ENCODE results near the gene FRMD8.

DNA sequence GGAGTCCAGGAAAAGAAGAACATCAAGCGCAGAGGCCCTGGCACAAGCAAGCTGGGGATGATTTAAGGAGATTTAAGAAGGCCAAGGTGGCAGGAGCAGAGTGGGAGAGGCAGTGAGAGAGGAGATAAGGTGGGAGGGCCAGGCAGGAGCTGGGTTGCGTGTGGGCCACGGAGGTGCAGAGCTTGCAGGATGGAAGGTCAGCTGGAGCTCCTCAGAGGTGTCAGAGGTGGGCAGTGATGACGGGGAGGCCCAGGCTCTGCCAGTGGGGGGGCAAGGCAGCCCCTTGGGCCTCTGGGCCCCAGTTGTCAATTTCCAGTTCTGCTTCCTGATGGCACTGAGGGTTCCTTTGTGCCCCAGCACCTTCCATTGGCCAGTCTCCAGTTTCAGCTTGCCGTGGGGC lies 6.5 kb downstream of the FRMD8 start:
- TF ChIP-seq, protein P1, sequence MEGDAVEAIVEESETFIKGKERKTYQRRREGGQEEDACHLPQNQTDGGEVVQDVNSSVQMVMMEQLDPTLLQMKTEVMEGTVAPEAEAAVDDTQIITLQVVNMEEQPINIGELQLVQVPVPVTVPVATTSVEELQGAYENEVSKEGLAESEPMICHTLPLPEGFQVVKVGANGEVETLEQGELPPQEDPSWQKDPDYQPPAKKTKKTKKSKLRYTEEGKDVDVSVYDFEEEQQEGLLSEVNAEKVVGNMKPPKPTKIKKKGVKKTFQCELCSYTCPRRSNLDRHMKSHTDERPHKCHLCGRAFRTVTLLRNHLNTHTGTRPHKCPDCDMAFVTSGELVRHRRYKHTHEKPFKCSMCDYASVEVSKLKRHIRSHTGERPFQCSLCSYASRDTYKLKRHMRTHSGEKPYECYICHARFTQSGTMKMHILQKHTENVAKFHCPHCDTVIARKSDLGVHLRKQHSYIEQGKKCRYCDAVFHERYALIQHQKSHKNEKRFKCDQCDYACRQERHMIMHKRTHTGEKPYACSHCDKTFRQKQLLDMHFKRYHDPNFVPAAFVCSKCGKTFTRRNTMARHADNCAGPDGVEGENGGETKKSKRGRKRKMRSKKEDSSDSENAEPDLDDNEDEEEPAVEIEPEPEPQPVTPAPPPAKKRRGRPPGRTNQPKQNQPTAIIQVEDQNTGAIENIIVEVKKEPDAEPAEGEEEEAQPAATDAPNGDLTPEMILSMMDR (IDR thresholded peaks at IDR 0.05) = no peak
- TF ChIP-seq POLR2A (IDR thresholded peaks at IDR 0.05) = no peak
- TF ChIP-seq POLR2AphosphoS5 (IDR thresholded peaks at IDR 0.05) = no peak
